Neuronal stem cell (in vitro differentiated cells): Measurements from ENCODE around the gene DIRAS3. TPM values are rescaled to one million over a fixed set of nuclear protein-coding genes. Genes with fewer than 3 reads are reported as not detected.

Experiments
- DNase-seq: peaks from one replicate; pipeline ENCODE4 v3.0.0-alpha.2; 2013; ENCODE audit warnings: low spot score
- H2AFZ ChIP-seq: one replicate; pipeline ENCODE4 v1.6.1; 2013; ENCODE audit warnings: mild to moderate bottlenecking, low read length, inconsistent platforms
- H2AK5ac ChIP-seq: 2 replicates; pipeline ENCODE4 v1.6.1; 2013; ENCODE audit warnings: low read depth, mild to moderate bottlenecking, inconsistent platforms, low read length, moderate library complexity, mixed read lengths
- H2BK120ac ChIP-seq: 2 replicates; pipeline ENCODE4 v1.6.1; 2013; ENCODE audit warnings: low read depth, mild to moderate bottlenecking, inconsistent platforms, low read length, moderate library complexity, mixed read lengths
- H2BK12ac ChIP-seq: one replicate; pipeline ENCODE4 v1.6.1; 2013; ENCODE audit warnings: low read length, inconsistent platforms
- H2BK15ac ChIP-seq: 2 replicates; pipeline ENCODE4 v1.6.1; 2013; ENCODE audit warnings: mild to moderate bottlenecking, low read length, inconsistent platforms, mixed read lengths
- H2BK5ac ChIP-seq: one replicate; pipeline ENCODE4 v1.6.1; 2013; ENCODE audit warnings: inconsistent platforms, mild to moderate bottlenecking, low read length, moderate library complexity
- H3K14ac ChIP-seq: one replicate; pipeline ENCODE4 v1.6.1; 2013; ENCODE audit warnings: low read length, inconsistent platforms
- H3K18ac ChIP-seq: 2 replicates; pipeline ENCODE4 v1.6.1; 2013; ENCODE audit warnings: low read length, inconsistent platforms
- H3K23ac ChIP-seq: 2 replicates; pipeline ENCODE4 v1.6.1; 2013; ENCODE audit warnings: low read depth, mild to moderate bottlenecking, mixed read lengths, low read length, inconsistent platforms; ENCODE audit not compliant: poor library complexity
- H3K27ac ChIP-seq: replicated peaks from 3 replicates; pipeline ENCODE4 v1.5.1; 2013; ENCODE audit warnings: low read length, inconsistent platforms
- H3K27me3 ChIP-seq, 3 experiments: 2 replicates each; pipeline ENCODE4 v1.6.1; 2013; ENCODE audit warnings: low read length in 3 of 3, mild to moderate bottlenecking in 2 of 3, inconsistent platforms in 1 of 3, low read depth in 1 of 3, mixed read lengths in 1 of 3, moderate library complexity in 1 of 3; ENCODE audit not compliant: control insufficient read depth in 3 of 3, insufficient read depth in 3 of 3
- H3K36me3 ChIP-seq, 2 donors: replicated peaks in 1 of 2; 2 replicates each; pipeline ENCODE4 v1.6.1; 2013; ENCODE audit warnings: low read length in 2 of 2; ENCODE audit not compliant: control insufficient read depth in 2 of 2, insufficient read depth in 2 of 2
- H3K4ac ChIP-seq: 2 replicates; pipeline ENCODE4 v1.6.1; 2013; ENCODE audit warnings: inconsistent platforms, mild to moderate bottlenecking, low read length, moderate library complexity
- H3K4me1 ChIP-seq, 2 donors: 1 replicate in 1 of 2; 2 replicates in 1 of 2; pipeline ENCODE4 v1.6.1; 2013; ENCODE audit warnings: low read length in 2 of 2, low read depth in 1 of 2; ENCODE audit not compliant: control insufficient read depth in 2 of 2, insufficient read depth in 1 of 2
- H3K4me2 ChIP-seq: one replicate; pipeline ENCODE4 v1.6.1; 2013; ENCODE audit warnings: mild to moderate bottlenecking, low read length, inconsistent platforms; ENCODE audit not compliant: insufficient read depth, poor library complexity, severe bottlenecking
- H3K4me3 ChIP-seq, 2 donors: 2 replicates each; pipeline ENCODE4 v1.5.1; 2013; ENCODE audit warnings: low read length in 2 of 2, mild to moderate bottlenecking in 2 of 2, inconsistent platforms in 1 of 2, moderate library complexity in 1 of 2
- H3K79me1 ChIP-seq: one replicate; pipeline ENCODE4 v1.6.1; 2013; ENCODE audit warnings: low read depth, mild to moderate bottlenecking, inconsistent platforms, low read length, moderate library complexity
- H3K9ac ChIP-seq: one replicate; pipeline ENCODE4 v1.6.1; 2013; ENCODE audit warnings: mild to moderate bottlenecking, low read depth, low read length, inconsistent platforms; ENCODE audit not compliant: poor library complexity
- H3K9me3 ChIP-seq, 2 donors: replicated peaks in 1 of 2; 2 replicates each; pipeline versions ENCODE3 to v1.6.1; 2013; ENCODE audit warnings: low read length in 2 of 2, mild to moderate bottlenecking in 2 of 2, inconsistent platforms in 1 of 2, low read depth in 1 of 2, mixed read lengths in 1 of 2, moderate library complexity in 1 of 2; ENCODE audit not compliant: control insufficient read depth in 2 of 2, insufficient read depth in 1 of 2
- H4K8ac ChIP-seq: one replicate; pipeline ENCODE4 v1.6.1; 2013; ENCODE audit warnings: low read depth, mild to moderate bottlenecking, inconsistent platforms, low read length, moderate library complexity
- H4K91ac ChIP-seq: one replicate; pipeline ENCODE4 v1.6.1; 2013; ENCODE audit warnings: low read length, low read depth, mild to moderate bottlenecking, inconsistent platforms; ENCODE audit not compliant: poor library complexity
- WGBS, 2 donors: extraction: QIAGEN DNeasy Blood & Tissue Kit; methylation state at CpG; one replicate each; pipeline ENCODE4 v1.1.7; 2013; ENCODE audit warnings: missing lambda C conversion rate in 2 of 2, mixed read lengths in 1 of 2; ENCODE audit not compliant: insufficient read length in 2 of 2, insufficient replicate concordance in 1 of 2; ENCODE audit errors: extremely low coverage in 2 of 2; 5-methylcytosine and 5-hydroxymethylcytosine counted together
- polyA plus RNA-seq, 2 experiments: library from polyadenylated mRNA; stranded (reverse); fragments of 200-250 nt; gene quantifications; one replicate each; pipeline ENCODE4 v1.2.3, GENCODE V29; 2013

The DIRAS3 gene, protein sequence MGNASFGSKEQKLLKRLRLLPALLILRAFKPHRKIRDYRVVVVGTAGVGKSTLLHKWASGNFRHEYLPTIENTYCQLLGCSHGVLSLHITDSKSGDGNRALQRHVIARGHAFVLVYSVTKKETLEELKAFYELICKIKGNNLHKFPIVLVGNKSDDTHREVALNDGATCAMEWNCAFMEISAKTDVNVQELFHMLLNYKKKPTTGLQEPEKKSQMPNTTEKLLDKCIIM
- not detected for polyA plus RNA-seq (2013, experiment 1 of 2)
- not detected for polyA plus RNA-seq (2013, experiment 2 of 2)

DNA sequence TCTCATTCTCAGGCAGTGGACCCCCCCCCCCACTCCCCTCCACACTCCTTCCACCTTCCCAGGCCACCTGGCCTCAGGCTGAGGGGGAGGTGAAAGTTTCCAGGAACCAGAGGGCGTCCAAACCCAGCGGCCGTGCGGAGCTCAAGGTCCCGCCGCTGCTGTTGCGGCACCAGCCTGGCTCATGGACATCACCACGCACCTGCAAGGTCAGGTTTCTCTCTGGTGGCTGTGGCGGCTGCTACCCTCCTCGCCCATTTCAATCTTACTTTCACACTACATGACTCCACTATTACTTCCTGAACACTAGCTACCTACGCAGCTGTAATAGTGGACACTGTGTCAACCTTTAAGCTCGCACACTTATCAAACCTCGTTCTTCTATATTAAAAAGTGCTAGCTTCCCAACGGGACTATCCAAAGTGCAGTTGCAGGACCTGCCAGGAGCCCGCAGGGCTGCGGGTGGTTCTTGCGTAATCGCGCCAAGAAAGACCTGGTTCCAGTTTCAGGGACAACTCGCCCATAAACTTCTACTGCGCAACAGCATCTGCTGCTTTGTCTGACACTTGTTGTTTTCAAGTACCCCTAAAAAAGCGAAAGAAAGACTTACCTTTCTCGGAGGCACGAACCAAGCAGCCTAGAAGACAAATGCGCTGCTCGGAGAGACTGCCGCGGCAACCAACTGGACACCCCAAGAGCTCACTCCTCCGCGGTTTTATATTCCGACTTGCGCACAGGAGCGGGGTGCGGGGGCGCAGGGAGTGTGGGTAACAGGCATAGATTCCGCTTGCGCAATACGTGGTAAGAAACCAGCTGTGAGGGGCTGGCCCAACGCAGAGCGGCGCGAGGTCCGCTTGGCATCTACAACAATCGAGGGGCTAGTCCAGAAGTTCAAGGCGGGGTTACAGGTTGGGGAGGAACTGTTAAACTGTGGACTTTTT, at the start of gene DIRAS3:
TSS of gene DIRAS3 (minus strand) at position 687 of the 938 bp plus-strand sequence. CDS start 3,330 bp downstream, outside the sequence.
- H3K79me1 ChIP-seq: no peaks in the 10 kb centered on the region
- peak within 1 kb of the TSS; percentile 26 for H3K4me2 ChIP-seq
- peaks cover 0 to 7% of the 10 kb centered on the region in 2 donors for H3K9me3 ChIP-seq
- no peak within 1 kb of the TSS for H3K4ac ChIP-seq
- no peak within 1 kb of the TSS for H2BK120ac ChIP-seq
- H4K91ac ChIP-seq: no peak within 1 kb of the TSS
- peaks cover 0 to 5% of the 10 kb centered on the region in 2 donors for H3K36me3 ChIP-seq
- H3K27ac ChIP-seq: no peak within 1 kb of the TSS
- H3K4me3 ChIP-seq: peak within 1 kb of the TSS in 1 of 2 donors; percentile 72
- H2AK5ac ChIP-seq: no peak within 1 kb of the TSS
- H2BK12ac ChIP-seq: no peak within 1 kb of the TSS
- no peak within 1 kb of the TSS for H3K18ac ChIP-seq
- WGBS, 2 donors: no CpG with 5 or more reads among the region's 45 CpGs
- H3K23ac ChIP-seq: peak within 1 kb of the TSS; percentile 10
- no peak within 1 kb of the TSS for H2BK5ac ChIP-seq
- H4K8ac ChIP-seq: no peak within 1 kb of the TSS
- peaks cover 0 to 2% of the 10 kb centered on the region in 2 donors for H3K4me1 ChIP-seq
- no peak within 1 kb of the TSS for H2BK15ac ChIP-seq
- H3K27me3 ChIP-seq: peaks cover 0 to 15% (median 0%) of the 10 kb centered on the region in 3 experiments
- no peak within 1 kb of the TSS for H3K14ac ChIP-seq
- H2AFZ ChIP-seq: no peak within 1 kb of the TSS
- H3K9ac ChIP-seq: no peak within 1 kb of the TSS
- no peak for DNase-seq

DNA sequence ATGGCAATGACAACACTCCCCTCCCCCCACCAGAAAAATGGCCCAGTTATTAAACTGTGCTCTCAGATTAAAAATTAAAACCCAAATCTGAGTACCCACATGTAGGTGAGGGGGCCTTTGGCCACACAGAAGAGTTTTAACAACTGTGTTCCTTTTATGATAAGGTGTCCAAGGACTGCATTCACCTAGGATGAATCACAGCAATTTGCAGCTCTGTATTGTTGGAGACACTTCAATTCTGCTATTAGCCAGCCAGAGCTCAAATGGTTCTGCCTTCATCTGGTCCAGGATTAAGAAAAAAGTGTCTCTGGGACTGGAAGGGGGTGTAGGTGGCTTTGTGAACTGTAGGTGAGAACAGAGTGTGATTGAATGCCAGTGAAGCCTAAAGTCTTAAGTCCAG, 43.3 kb upstream of the DIRAS3 start:
- no peak overlapping the region for H3K4ac ChIP-seq
- H3K18ac ChIP-seq: no peak overlapping the region
- no peak overlapping the region for H2BK15ac ChIP-seq
- no peak overlapping the region for H3K27ac ChIP-seq
- H3K79me1 ChIP-seq: no peaks in the 10 kb centered on the region
- H2BK120ac ChIP-seq: no peak overlapping the region
- H3K27me3 ChIP-seq: no peaks in the 10 kb centered on the region
- no peak overlapping the region for H4K91ac ChIP-seq
- H3K14ac ChIP-seq: no peak overlapping the region
- no peak overlapping the region for H3K4me2 ChIP-seq
- no peak overlapping the region for H4K8ac ChIP-seq
- no peak overlapping the region for H2AFZ ChIP-seq
- H2BK5ac ChIP-seq: no peak overlapping the region
- no peaks in the 10 kb centered on the region for H3K4me1 ChIP-seq
- H2AK5ac ChIP-seq: no peak overlapping the region
- no peak overlapping the region for H3K23ac ChIP-seq
- peaks cover 0 to 19% of the 10 kb centered on the region in 2 donors for H3K9me3 ChIP-seq
- no peak overlapping the region for H3K9ac ChIP-seq
- no peak overlapping the region for H3K4me3 ChIP-seq
- no peak for DNase-seq
- peaks cover 0 to 12% of the 10 kb centered on the region in 2 donors for H3K36me3 ChIP-seq
- H2BK12ac ChIP-seq: no peak overlapping the region

DNA sequence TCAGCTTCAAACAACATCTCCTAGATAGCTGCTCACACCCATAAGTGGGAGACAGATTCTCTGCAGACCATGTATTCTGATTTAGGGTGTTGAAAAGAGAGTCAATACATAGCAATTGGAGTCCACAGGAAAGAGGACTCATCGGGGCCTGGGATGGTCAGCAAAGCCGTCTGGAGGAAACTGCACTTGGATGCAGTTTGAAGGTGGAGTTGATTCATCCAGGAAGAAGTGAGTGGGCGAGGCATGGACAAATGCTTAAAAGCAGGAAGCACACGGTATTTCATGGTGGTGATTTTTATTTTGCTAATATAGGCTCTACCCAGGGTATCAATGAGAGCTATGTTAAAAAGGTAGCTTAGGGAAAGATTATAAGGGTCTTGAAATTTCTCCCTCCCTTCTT, 36.8 kb upstream of the DIRAS3 start:
- Histone ChIP-seq H3K4me2 (no peak overlapping the region), H3K23ac (no peak overlapping the region), H3K36me3 (no peaks in the 10 kb centered on the region), H3K9ac (no peak overlapping the region), H2BK5ac (no peak overlapping the region), H2AK5ac (no peak overlapping the region), H3K4me3 (no peak overlapping the region), H3K9me3 (peaks cover 0 to 2% of the 10 kb centered on the region in 2 donors), H3K79me1 (no peaks in the 10 kb centered on the region), H2BK15ac (no peak overlapping the region), H2BK120ac (no peak overlapping the region), H3K27me3 (no peaks in the 10 kb centered on the region), H3K18ac (no peak overlapping the region), H3K14ac (no peak overlapping the region), H3K27ac (no peak overlapping the region), H4K8ac (no peak overlapping the region), H2BK12ac (no peak overlapping the region), H3K4ac (no peak overlapping the region), H4K91ac (no peak overlapping the region), H3K4me1 (no peaks in the 10 kb centered on the region), H2AFZ (no peak overlapping the region)
- WGBS, 2 donors: no CpG with 5 or more reads among the region's 4 CpGs
- no peak for DNase-seq

DNA sequence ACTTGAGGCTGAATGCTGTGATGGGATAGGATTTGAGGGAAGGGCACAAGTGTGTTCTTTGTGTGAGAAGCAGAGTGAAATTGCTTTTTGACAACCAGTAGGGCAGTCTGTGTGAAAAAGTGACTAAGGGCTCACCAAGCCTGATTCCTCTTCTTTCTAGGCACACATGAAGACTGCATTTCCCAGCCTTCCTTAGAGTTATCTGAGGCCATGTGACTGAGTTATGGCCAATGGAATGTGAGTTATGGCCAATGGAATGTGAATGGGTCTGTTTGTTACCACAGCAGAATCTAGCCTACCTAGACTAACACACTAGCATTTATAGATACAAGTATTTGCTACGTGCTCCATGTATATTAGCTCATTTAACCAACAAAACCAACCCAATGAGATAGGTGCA, 35.3 kb upstream of the DIRAS3 start:
- Histone ChIP-seq H3K9me3 (no peaks in the 10 kb centered on the region), H4K8ac (no peak overlapping the region), H3K79me1 (no peaks in the 10 kb centered on the region), H3K4me3 (no peak overlapping the region), H3K4me2 (no peak overlapping the region), H3K4me1 (peaks cover 0 to 1% of the 10 kb centered on the region in 2 donors), H3K9ac (no peak overlapping the region), H2BK120ac (no peak overlapping the region), H2BK12ac (no peak overlapping the region), H3K14ac (no peak overlapping the region), H3K36me3 (no peaks in the 10 kb centered on the region), H3K18ac (no peak overlapping the region), H3K4ac (no peak overlapping the region), H3K27ac (no peak overlapping the region), H2AFZ (no peak overlapping the region), H3K27me3 (no peaks in the 10 kb centered on the region), H4K91ac (no peak overlapping the region), H2AK5ac (no peak overlapping the region), H2BK15ac (no peak overlapping the region), H3K23ac (no peak overlapping the region), H2BK5ac (no peak overlapping the region)
- DNase-seq: no peak
- no CpG with 5 or more reads among the region's 1 CpG for WGBS, 2 donors
